AG10803 (cell line): ENCODE results near the gene TRMT10B.
"Not testable (repeated sequence)": the region's sequence is repeated elsewhere in the genome, so short reads cannot be mapped to it uniquely, and the experiment has no call there.

Source experiments
- DNase-seq: peaks from one replicate; pipeline ENCODE4 v3.0.0; 2010; ENCODE audit warnings: low read depth
- H3K4me3 ChIP-seq: 2 replicates; pipeline ENCODE4 v1.5.1; 2011; ENCODE audit warnings: mild to moderate bottlenecking, low read length, control low read depth
- CTCF ChIP-seq: conservative IDR thresholded peaks from 2 replicates; pipeline ENCODE4 v1.5.1; 2011; ENCODE audit warnings: mild to moderate bottlenecking, low read length, control low read depth, inconsistent platforms

Gene TRMT10B

DNA sequence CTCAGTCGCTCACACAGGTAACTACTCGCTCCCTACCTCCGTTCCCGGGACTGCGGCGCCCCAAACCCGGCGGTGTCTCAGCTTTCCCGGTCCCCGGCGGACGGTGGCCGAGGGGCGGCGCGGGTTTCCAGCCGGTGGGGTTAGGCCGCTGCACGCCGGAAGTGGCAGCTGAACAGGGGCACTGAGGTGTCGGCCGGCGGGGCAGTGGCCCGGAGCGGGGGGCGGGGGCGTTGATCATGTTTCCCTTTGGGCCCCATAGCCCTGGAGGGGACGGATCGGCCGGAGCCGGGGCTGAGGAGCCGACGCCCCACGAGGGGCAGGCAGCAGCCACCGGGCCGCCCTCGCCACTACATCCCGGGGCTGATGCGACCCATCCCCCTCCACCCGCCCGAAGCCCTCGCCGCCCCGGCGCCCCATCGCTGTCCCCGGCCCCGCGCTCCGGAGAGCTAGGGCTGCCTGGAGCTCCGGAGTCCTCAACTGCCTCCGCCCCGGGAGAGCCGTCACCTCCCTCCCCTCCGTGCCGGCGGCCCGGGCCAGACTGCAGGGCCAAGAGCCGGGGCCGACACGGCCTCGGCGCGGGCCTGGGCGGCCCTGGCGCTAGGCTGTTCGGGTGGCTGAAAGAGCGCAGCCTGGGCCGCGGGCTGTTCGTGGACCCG lies 47.2 kb downstream of the TRMT10B start, which contains the start of gene DCAF10:
DCAF10 (plus strand) TSS at position 167 of the 656 bp plus-strand sequence; CDS start at position 237, 70 bp downstream.
- H3K4me3 ChIP-seq: peak within 1 kb of the TSS; percentile 99
- DNase-seq: peak; percentile 80
- no peak for TF ChIP-seq CTCF

DNA sequence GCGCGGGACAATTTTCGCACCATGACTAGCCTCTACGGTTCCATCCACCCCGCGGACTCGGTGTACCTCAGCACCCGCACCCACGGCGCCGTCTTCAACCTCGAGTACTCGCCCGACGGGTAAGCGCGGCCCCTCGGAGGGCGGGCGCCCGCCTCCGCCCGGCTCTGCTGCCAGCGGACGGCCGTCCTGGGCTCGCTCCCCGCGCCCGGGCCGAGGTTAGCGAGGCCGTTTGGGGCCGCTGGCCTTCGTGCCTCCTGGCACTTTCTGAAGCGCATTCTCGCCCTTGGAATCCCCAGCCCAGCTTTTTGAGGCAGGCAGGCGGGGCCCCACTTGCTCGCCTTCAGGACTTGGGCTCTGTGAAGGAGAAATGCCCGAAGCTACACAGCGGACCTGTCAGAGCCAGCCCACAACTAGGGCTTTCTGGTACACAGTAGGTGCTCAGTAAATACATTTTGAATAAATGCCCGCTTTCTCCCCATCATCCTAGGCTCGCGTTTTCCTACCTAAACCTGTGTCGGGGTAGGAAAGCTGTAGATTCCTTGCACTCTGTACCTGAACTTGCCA lies 47.8 kb downstream of the TRMT10B start:
- no peak for TF ChIP-seq CTCF
- peak overlapping the region; percentile 99 for H3K4me3 ChIP-seq
- DNase-seq: peak; percentile 9

DNA sequence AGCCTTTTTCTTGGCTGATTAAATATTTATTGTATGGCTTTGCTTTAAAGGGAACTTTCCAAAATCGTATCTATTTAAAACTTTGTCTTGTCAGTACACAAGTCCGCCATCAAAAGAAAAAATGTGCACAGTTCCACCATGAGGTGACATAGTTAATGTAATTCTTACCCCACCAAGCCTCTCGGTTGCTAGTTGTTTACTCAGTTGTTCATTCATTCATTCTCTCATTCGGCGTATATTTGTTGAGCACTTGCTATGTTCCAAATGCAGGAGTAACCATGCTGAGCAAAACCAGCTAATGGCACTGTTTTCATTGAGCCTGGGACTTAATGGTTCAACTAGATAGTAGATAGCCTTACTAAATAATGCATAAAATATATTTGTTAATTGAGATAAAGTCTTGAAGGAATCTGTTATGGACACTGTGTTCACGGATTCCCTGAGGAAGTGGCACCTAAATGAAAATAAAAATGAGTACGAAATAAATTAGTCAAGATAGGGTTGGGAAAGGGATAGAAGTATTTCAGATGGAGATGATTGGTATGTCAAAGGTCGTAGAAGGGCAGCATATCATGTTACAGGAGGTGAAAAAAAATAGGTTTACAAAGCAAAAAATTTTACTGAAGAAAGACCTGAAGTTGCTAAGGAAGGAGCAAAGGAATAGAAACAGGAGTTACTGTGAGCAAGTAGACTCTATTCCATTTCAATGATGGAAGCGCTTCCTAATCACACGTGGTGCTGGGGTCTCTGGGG lies 48.5 kb downstream of the TRMT10B start:
- TF ChIP-seq CTCF: no peak
- peak overlapping the region; percentile 99 for H3K4me3 ChIP-seq
- DNase-seq: no peak

GRCh38 chr9:37806271-37806670 lies 52.7 kb downstream of the TRMT10B start:
- no peak for TF ChIP-seq CTCF
- no peak for DNase-seq
- no peak overlapping the region for H3K4me3 ChIP-seq

- not testable (repeated sequence) for DNase-seq
These were observed 56.1 kb downstream of the TRMT10B start for GRCh38 chr9:37809676-37810075.

GRCh38 chr9:37811906-37812476 lies 58.4 kb downstream of the TRMT10B start:
- DNase-seq: no peak
- no peak overlapping the region for H3K4me3 ChIP-seq
- TF ChIP-seq CTCF: no peak

More at GRCh38 chr9:37809676-37810075, 56.1 kb downstream of the TRMT10B start:
- H3K4me3 ChIP-seq: not testable (repeated sequence)

GRCh38 chr9:37812773-37813379 lies 59.3 kb downstream of the TRMT10B start:
- no peak overlapping the region for H3K4me3 ChIP-seq
- DNase-seq: no peak
- no peak for TF ChIP-seq CTCF
